Stimulated activated CD8-positive, alpha-beta memory T cell treated with anti-CD3 and anti-CD28 coated beads, Interleukin-2, amount 100 ng/mL, for 1 hour (primary cell): Measurements from ENCODE around the gene SLC49A3.
"Not testable (repeated sequence)": the region's sequence is repeated elsewhere in the genome, so short reads cannot be mapped to it uniquely, and the experiment has no call there.

Experiments
- DNase-seq, 2 donors: peaks; one replicate each; pipeline ENCODE4 v3.0.0-alpha.2; 2020; ENCODE audit warnings: low read depth in 2 of 2

SLC49A3 gene

GRCh38 chr4:654503-654845 is 34.5 kb downstream of the SLC49A3 start:
- DNase-seq = no peak

DNA sequence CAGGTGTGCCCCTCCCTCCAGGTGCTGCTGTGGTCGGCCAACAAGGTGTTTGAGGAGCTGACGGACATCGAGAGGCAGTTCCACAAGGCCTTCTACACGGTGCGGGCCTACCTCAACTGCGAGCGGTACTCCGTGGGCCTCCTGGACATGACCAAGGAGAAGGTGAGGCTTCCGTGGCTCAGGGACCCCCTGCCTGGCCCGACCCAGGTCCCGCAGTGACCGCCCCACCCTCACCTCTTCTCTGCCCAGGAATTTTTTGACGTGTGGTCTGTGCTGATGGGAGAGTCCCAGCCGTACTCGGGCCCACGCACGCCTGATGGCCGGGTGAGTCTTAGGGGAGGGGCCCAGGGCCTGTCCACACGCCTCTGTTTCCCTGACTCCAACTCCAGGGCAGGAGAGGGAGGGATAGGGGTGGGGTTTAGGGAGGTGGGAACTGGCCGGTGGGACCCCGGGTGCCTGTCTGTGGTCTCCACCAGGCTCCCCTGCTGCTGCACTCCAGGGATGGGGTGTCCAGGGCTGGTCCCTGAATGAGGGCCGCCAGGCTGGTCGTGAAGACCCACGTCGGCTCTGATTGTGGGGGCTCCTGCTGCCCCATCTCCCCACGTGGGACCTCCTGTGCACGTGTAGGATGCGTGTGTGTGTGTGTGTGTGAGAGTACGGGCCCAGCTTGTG is 35.0 kb downstream of the SLC49A3 start:
- DNase-seq = no peak

GRCh38 chr4:653080-653821 is 35.7 kb downstream of the SLC49A3 start:
- DNase-seq = no peak

GRCh38 chr4:651884-652642 is 36.9 kb downstream of the SLC49A3 start:
- DNase-seq = no peak

- DNase-seq = no peak
Measured at GRCh38 chr4:650951-651883, 37.7 kb downstream of the SLC49A3 start.

DNA sequence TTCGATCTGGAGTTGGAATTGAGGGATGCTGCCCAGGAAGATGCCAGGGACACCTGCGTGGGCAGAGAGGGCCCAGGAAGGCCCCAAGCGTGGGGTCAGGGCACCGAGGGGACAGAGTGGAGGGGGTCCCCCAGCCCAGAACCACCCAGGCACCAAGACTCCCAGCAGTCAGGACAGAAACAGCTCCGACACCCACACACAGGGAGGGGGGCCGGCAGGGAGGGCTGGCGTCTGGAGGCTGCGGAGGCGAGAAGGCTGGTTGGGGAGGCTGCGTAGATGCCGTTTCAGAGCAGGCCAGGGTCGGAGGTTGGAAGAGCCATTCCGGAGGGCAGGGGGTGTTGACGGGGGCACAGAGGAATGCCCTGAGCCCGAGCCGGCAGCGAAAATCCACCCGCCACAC is 38.5 kb downstream of the SLC49A3 start:
- no peak for DNase-seq

DNA sequence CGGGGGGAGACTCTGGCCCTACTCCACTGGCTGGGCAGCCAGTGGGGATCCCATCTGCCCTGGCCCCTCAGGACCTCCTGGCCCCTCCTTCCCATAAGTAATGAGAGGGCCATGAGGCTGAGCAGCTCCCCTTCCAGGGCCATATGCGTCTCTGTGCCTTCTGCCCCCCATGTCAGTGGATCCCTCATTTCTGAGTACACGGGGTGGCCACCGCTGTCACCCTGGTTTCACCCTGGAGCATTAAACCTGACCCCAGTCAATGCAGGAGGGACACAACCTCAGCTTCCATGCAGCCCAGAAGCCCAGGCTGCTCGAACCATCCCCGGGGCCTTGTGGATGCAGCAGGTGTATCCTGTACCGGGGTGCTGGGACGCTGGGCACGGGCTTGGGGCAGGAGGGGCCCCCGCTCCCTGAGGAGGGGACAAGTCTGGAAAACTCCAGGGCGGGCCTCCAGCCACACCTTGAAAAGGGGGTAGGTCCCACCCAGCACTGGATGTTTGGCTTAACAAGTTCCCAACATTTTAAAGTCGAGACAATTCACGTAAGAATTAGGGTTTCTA is 39.1 kb downstream of the SLC49A3 start:
- no peak for DNase-seq

- no peak for DNase-seq
Measured at GRCh38 chr4:649293-649625, 39.7 kb downstream of the SLC49A3 start.

GRCh38 chr4:648579-649292 is 40.2 kb downstream of the SLC49A3 start:
- DNase-seq = no peak

DNA sequence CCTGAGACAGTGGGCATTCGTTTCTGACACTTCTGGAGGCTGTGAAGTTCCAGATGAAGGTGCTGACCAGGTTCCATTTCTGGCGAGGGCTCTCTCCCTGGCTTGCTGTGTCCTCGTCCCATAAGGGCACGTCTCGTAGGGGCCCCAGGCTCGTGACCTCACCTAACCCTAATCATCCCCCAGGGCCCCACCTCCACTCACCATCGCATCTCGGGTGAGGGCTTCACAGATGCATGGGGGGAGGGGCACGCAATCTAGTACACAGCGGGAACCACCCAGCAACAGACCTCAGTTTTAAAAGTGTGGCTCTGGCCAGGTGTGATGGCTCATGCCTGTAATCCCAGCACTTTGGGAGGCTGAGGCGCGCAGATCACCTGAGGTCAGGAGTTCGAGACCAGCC is 41.5 kb downstream of the SLC49A3 start:
- no peak for DNase-seq

GRCh38 chr4:646460-646859 is 42.5 kb downstream of the SLC49A3 start:
- no peak for DNase-seq

DNA sequence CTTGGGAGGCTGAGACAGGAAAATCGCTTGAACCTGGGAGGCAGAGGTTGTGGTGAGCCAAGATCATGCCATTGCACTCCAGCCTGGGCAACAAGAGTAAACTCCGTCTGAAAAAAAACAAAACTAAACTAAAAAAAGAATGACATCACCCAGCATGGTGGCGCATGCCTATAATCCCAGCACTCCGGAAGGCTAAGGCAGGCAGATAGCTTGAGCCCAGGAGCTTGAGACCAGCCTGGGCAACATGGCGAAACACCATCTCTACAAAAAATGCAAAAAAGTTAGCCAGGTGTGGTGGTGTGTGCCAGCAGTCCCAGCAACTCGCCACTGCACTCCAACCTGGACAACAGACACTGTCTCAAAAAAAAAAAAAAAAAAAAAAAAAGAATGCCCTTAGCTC is 46.6 kb downstream of the SLC49A3 start:
- not testable (repeated sequence) for DNase-seq

- DNase-seq = no peak
Measured at GRCh38 chr4:637536-638280, 51.2 kb downstream of the SLC49A3 start.

DNA sequence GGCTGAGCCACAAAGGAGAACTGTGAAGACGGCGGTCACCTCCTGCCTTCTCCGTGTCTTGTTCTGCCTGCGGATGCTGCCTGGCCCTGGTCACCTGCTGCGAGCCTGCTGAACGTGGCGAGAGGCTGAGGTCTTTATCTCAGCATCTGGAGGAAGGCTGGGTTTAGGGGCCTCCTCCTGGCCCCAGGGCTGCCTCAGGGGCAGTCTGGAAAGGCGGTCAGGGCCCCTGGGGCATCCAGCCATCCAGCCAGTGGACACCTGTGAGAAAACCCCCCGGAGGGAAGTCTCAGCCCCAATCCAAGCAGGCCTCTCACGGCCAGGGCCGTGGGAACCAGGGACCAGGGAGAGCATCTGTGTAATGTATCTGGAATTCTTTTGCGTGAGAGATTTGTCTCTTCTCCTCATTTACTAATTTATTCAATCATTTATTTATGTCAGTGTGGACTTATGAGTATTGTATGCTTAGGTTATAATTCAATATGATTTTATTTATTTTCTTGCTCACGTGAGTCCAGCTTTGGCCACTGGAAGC is 52.3 kb downstream of the SLC49A3 start:
- DNase-seq = no peak

- DNase-seq = no peak
Measured at GRCh38 chr4:635851-636627, 52.9 kb downstream of the SLC49A3 start.

DNA sequence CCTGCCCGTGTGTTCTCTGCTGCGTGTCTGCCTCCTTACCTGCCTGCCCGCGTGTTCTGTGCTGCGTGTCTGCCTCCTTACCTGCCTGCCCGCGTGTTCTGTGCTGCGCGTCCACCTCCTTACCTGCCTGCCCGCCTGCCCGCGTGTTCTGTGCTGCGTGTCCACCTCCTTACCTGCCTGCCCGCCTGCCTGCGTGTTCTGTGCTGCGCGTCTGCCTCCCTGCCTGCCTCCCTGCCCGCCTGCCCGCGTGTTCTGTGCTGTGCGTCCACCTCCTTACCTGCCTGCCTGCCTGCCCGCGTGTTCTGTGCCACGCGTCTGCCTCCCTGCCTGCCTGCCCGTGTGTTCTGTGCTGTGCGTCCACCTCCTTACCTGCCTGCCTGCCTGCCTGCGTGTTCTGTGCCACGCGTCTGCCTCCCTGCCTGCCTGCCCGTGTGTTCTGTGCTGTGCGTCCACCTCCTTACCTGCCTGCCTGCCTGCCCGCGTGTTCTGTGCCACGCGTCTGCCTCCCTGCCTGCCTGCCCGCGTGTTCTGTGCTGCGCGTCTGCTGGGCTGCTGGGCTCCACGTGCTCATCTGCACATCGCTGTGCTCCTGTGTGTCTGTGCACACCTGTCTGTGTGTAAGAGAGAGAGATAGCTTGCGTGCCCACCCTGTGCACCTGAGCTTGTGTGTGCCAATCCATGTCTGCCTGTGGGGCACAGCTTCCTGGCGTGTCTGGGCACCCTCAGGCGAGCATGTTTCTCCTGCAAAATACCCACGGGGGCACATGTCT is 53.7 kb downstream of the SLC49A3 start:
- DNase-seq = not testable (repeated sequence)

GRCh38 chr4:634599-634985 is 54.4 kb downstream of the SLC49A3 start:
- DNase-seq = no peak

DNA sequence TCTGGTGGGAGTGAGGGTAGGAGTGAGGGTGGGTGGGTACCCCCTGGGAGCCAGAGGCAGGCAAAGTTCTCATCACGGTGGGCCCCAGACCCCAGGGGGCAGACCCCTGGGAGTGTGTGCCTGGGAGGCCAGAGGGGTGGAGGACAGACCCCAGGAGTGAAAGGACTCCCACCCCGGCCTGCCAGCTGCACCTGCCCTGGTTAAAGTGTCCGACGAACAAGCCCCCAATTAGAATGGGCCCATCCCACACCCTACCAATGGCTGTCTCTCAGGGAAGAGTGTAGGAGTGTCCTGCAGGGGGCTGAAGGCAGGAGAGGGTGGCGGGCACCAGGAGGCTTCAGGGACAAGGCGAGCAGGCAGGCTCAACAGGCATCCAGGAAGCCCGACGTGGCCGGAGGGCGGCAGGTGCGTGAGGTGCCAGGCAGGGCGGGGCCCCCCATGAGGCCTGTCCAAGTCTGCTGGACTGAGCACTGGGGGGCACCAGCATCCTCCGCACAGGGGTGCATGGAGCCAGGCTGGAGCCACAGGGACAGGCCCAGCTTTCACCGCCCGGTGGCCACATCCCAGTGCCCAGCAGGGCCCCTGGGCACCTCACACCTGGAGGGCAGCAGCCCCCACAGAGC is 54.9 kb downstream of the SLC49A3 start:
- DNase-seq = no peak
